GM18517 (cell line): ENCODE measurements around the gene DNAJB6.
"Not testable (repeated sequence)": the region's sequence is repeated elsewhere in the genome, so short reads cannot be mapped to it uniquely, and the experiment has no call there.

Experiments
- ATAC-seq: cut with Tn5 transposase; IDR thresholded peaks from one replicate; pipeline ENCODE4 v1.9.1; 2021; ENCODE audit warnings: mild to moderate bottlenecking, moderate library complexity; ENCODE audit not compliant: unreplicated experiment

Gene DNAJB6

DNA sequence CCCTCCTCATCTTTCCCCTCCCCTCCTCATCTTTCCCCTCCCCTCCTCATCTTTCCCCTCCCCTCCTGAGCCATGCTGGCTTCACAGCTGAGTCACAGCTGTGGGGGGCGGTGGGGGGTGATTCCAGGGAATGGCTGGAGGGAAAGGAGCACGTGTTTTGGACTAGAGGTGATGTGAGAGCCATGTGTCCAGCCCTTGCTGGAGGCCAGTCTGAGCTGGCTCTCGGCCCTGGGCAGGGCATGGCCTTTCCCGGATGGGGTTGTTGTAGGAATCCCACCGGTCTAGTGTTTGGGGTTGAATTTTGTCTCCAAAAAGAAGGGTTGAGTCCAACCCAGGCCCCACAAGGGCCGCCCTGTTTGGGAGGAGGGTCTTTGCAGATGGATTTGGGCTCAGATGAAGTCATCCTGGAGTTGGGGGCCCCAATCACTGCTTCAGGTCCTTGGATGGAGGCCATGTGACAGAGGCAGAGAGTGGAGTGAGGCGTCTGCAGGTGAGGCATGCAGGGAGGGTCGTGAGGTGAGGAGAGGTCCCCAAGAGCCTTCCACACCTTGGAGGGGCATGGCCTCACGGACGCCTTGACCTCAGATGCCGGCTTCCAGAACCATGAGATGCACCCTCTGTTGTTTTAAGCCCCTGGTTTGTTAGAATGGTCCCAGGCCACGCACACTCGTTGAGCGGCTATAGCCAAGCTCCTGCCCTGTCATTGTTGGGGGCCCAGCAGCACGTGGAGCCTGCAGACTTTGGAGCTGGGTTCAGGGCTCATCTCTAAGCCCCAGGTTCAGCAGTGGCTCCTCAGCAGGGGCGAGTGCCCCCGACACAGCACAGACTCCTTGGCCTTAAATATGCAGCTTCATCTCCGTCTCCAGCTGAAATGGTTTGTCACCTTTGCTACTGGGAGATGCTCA lies 101.6 kb downstream of the DNAJB6 start:
- no peak for ATAC-seq

GRCh38 chr7:157439149-157439548 lies 102.3 kb downstream of the DNAJB6 start:
- ATAC-seq: no peak

GRCh38 chr7:157439761-157440160 lies 103.0 kb downstream of the DNAJB6 start:
- no peak for ATAC-seq

- ATAC-seq: no peak
These were observed 103.7 kb downstream of the DNAJB6 start for GRCh38 chr7:157440346-157441022.

DNA sequence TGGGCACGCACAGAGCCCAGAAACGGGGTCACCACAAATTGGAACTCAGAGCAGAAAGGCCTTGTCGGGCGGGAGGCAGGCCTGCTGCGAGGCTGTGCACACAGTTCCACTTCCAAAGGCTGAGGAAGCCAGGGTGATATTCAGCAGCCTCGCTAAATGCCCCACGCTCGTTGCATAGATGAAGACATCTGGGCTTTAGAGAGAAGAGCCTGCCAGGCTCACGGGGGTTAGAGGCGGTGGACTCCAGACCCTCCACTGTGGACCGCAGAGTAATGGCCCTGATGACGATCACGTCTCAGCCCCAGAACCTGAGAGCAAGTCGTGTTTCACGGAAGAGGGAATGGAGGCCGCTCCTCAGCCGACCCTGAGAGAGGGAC lies 104.2 kb downstream of the DNAJB6 start:
- no peak for ATAC-seq

DNA sequence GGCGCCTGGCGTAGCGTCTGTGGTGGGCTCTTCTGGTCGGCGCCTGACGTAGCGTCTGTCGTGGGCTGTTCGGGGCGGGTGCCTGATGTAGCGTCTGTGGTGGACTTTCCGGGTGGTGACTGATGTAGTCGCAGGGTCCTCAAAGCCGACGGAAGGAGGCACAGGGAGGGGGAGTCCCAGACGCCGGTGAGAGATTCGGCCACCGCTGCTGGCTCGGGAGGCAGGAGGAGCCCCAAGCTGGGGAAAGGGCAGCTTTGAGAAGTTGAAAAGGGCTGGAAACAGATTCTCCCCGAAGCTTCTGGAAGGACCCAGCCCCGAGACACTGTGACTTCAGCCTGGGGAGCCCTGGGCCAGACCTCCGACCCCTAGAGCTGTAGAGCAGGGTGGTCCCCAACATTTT lies 105.7 kb downstream of the DNAJB6 start:
- ATAC-seq: no peak

DNA sequence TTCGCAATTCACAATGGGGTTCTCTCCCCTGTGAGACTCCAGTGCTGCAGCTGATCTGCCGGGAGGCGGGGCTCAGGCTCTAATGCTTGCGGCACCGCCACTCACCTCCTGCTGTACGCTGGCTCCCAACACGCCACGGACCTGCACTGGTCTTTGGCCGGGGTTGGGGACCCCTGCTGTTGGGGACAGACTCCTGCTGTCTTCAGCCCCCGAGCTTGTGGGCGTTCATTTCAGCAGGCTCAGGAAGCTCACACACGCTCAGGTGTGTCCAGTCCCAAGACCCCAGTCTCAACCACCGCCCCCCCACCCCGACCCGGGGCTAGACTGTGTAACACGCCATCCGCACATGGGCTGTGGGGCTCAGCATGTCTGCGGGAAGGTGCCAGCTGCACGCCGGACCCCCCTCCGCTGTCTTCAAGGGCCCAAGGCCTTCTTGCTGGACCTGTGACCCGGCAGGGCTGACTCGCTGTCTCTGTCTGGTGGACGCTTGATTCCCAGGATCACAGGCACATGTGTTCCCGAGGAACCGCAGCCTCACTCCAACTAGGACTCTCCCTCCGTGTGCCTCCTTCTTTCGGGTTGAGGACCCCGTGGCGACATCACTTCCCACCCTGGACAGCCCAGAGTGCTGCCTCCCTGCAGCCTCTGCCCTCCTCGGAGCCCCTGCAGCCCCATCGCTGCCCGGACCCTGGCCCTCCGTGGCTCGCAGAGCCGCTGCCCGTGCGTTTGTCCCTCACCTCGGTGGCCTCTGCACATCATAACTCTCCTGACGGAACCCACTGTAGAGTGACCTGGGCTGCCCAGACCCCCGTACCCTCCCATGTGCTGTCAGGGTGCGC lies 106.4 kb downstream of the DNAJB6 start:
- ATAC-seq: no peak

DNA sequence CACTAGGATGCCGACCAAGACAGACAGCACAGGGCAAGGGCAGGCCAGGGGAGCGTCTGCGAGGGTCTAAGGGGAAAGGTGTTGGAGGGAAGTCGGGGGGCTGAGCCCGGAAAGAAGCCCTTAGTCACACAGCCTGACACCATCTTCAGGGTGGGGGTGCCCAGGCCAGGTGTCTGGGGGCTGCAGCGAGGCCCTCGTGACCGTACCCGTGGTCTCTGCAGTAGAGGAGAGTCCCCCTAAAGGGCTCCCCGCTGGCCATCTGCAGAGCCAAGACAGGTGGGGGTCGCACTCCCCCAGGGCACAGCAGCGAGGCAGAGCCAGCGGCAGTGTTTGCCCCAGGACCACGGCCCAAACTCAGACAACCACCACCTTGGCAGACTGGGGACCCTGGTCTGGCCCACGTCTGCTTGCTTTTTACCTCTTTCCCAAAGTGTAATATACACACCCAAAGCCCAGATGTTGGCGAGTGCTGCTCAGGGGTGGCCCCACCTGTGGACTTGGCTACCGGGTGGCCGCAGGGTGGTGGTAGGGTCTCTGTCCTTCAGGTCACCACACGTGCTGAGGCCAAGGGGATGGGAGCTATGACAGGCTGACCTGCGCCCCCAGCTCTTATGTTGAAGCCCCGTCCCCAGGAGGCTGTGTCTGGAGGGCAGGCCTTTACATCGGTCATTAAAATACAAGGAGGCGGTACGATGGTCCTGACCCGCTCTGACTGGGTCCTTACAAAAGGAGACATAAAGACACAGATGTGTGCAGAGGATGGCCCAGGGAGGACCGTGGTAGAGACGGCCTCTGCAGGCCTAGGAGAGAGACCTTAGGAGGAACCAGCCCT lies 107.4 kb downstream of the DNAJB6 start:
- ATAC-seq: no peak

- ATAC-seq: no peak
These were observed 108.0 kb downstream of the DNAJB6 start for GRCh38 chr7:157444843-157445135.

DNA sequence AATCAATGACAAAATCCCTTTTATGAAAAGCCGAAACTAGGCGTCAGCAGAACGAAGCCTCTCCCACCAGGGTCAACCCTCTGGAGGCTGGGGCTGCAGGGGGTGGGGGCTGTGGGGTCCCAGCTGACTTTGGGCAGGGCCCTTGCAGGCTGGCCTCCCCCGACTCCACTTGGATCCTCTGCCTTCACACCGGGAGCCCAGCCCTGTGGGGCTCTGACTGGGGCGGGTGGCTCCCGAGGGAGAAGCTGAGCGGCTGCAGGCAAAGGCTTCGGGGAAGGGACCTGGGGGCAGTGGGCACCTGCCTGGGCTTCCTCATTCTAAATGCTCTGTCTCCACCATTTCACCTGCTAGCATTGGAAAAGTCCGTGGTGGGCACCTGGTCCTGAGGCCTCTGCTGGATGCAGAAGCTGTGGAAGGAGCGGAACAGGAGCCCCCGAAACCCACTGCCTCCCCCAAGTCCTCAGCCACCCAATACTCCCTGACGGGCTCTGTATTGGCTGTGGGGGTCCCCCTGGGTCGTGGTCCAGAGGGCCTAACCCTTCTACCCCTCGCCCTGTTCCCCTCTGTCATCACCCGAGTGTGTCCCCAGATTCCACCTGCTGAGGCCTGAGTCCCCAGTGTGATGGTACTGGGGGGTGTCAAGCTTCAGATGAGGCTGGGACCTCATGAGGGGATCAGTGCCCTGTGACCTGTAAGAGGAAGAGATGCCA lies 108.6 kb downstream of the DNAJB6 start:
- ATAC-seq: no peak

DNA sequence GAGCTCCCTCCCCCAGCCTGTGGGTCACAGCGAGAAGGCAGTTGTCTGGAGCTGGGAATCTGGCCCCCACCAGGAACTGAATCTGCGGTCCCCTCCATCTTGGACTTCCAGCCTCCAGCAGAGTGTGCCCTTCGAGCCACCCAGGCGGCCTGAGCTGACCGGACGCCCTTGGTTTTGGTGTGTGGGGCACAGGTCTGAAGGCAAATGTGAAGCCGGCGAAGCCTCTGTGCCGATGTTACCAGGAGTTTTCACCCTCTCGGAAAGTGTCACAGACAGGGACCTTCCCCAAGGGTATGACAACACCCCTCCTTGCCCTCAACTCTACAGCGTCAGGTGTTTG lies 109.1 kb downstream of the DNAJB6 start:
- ATAC-seq: no peak

GRCh38 chr7:157446322-157446721 lies 109.5 kb downstream of the DNAJB6 start:
- no peak for ATAC-seq

- not testable (repeated sequence) for ATAC-seq
These were observed 117.2 kb downstream of the DNAJB6 start for GRCh38 chr7:157454003-157454402.

- no peak for ATAC-seq
These were observed 120.8 kb downstream of the DNAJB6 start for GRCh38 chr7:157457355-157458253.

DNA sequence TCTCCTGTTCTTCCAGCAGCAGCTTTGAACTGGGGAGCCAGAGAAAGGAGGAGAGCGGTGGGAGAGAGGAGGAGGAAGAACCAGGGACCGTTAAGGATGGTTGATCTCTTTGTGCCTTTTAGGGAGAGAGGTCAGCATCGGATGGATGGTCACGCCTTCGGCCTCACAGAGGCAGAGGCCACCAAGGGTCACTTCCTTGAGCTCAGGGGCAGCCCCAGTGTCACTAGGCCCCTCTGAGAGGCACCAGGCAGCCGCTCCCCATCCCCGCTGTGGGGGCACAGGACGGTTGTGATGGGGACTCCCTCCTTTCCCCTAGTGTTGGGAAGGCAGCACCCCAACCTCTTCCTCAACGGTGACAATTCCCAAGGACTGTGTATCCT lies 121.4 kb downstream of the DNAJB6 start:
- no peak for ATAC-seq

- ATAC-seq: no peak
These were observed 123.2 kb downstream of the DNAJB6 start for GRCh38 chr7:157459966-157460365.

DNA sequence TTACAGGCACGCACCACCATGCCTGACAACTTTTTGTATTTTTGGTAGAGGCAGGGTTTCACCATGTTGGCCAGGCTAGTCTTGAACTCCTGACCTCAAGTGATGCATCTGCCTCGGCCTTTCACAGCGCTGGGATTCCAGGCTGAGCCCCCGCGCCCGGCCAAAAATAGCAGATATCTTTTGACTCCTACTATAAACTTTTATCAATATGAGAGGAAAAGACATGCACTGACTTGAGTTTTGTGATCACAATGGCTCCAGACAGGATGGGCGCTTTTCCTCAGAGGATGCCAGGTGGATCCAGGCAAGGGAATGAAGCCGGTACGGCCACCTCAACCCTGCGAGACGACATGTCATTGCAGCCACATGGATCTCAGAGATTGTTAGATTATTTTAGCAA lies 123.9 kb downstream of the DNAJB6 start:
- no peak for ATAC-seq

- no peak for ATAC-seq
These were observed 125.0 kb downstream of the DNAJB6 start for GRCh38 chr7:157461573-157462418.
